H9 (cell line): Measurements from ENCODE around the gene POU6F2. TPM values are rescaled to one million over a fixed set of nuclear protein-coding genes. Genes with fewer than 3 reads are reported as not detected.

Experiments
- DNase-seq: peaks from one replicate; pipeline ENCODE4 v3.0.0-alpha.2; 2017
- H2AFZ ChIP-seq: one replicate; pipeline ENCODE4 v1.6.1; 2013; ENCODE audit warnings: mild to moderate bottlenecking, low read length, control low read depth, moderate library complexity
- H2AK5ac ChIP-seq: 2 replicates; pipeline ENCODE4 v1.6.1; 2013; ENCODE audit warnings: low read length, control low read depth, mixed read lengths; ENCODE audit not compliant: insufficient read length
- H2BK120ac ChIP-seq: one replicate; pipeline ENCODE4 v1.6.1; 2013; ENCODE audit warnings: low read depth, mild to moderate bottlenecking, low read length, control low read depth, inconsistent platforms; ENCODE audit not compliant: poor library complexity, severe bottlenecking
- H2BK12ac ChIP-seq: 2 replicates; pipeline ENCODE4 v1.6.1; 2013; ENCODE audit warnings: low read length, control low read depth, mixed read lengths, low read depth; ENCODE audit not compliant: insufficient read length
- H2BK15ac ChIP-seq: 2 replicates; pipeline ENCODE4 v1.6.1; 2013; ENCODE audit warnings: low read depth, low read length, control low read depth
- H2BK20ac ChIP-seq: one replicate; pipeline ENCODE4 v1.6.1; 2013; ENCODE audit warnings: low read depth, mild to moderate bottlenecking, low read length, control low read depth, inconsistent platforms; ENCODE audit not compliant: poor library complexity, severe bottlenecking
- H2BK5ac ChIP-seq: 2 replicates; pipeline ENCODE4 v1.6.1; 2013; ENCODE audit warnings: low read length, control low read depth, mixed read lengths; ENCODE audit not compliant: insufficient read length
- H3K14ac ChIP-seq: 2 replicates; pipeline ENCODE4 v1.6.1; 2013; ENCODE audit warnings: low read length, control low read depth; ENCODE audit not compliant: insufficient read depth
- H3K18ac ChIP-seq: 2 replicates; pipeline ENCODE4 v1.6.1; 2013; ENCODE audit warnings: low read depth, mild to moderate bottlenecking, mixed read lengths, low read length, control low read depth; ENCODE audit not compliant: insufficient read length
- H3K23ac ChIP-seq: 2 replicates; pipeline ENCODE4 v1.6.1; 2013; ENCODE audit warnings: low read length, control low read depth, mixed read lengths, low read depth; ENCODE audit not compliant: insufficient read length
- H3K23me2 ChIP-seq: 2 replicates; pipeline ENCODE4 v1.6.1; 2013; ENCODE audit warnings: low read depth, mild to moderate bottlenecking, mixed read lengths, low read length, control low read depth; ENCODE audit not compliant: insufficient read length, poor library complexity, severe bottlenecking
- H3K27ac ChIP-seq: 2 replicates; pipeline ENCODE4 v1.5.1; 2013; ENCODE audit warnings: low read length, control low read depth, mixed read lengths, low read depth; ENCODE audit not compliant: insufficient read length
- H3K27me3 ChIP-seq: 2 replicates; pipeline ENCODE4 v1.6.1; 2013; ENCODE audit warnings: low read length, control low read depth, inconsistent platforms; ENCODE audit not compliant: insufficient read depth
- H3K4ac ChIP-seq: 2 replicates; pipeline ENCODE4 v1.6.1; 2013; ENCODE audit warnings: low read depth, mild to moderate bottlenecking, control low read depth, inconsistent platforms, low read length, moderate library complexity
- H3K4me1 ChIP-seq: 2 replicates; pipeline ENCODE4 v1.6.1; 2013; ENCODE audit warnings: low read length, control low read depth, inconsistent platforms; ENCODE audit not compliant: insufficient read depth
- H3K4me2 ChIP-seq: 2 replicates; pipeline ENCODE4 v1.6.1; 2013; ENCODE audit warnings: low read length, control low read depth, mixed read lengths; ENCODE audit not compliant: insufficient read length, insufficient read depth
- H3K56ac ChIP-seq: 2 replicates; pipeline ENCODE4 v1.6.1; 2013; ENCODE audit warnings: low read depth, mild to moderate bottlenecking, mixed read lengths, low read length, control low read depth; ENCODE audit not compliant: insufficient read length
- H3K79me1 ChIP-seq: 2 replicates; pipeline ENCODE4 v1.6.1; 2013; ENCODE audit warnings: low read depth, mild to moderate bottlenecking, moderate library complexity, low read length, control low read depth, inconsistent platforms; ENCODE audit not compliant: insufficient read depth, poor library complexity, severe bottlenecking
- H3K79me2 ChIP-seq: 2 replicates; pipeline ENCODE4 v1.6.1; 2013; ENCODE audit warnings: low read length, control low read depth, inconsistent platforms; ENCODE audit not compliant: insufficient read depth
- H3K9ac ChIP-seq: 2 replicates; pipeline ENCODE4 v1.6.1; 2013; ENCODE audit warnings: low read length, control low read depth, mixed read lengths; ENCODE audit not compliant: insufficient read length; ENCODE audit errors: extremely low read depth
- H3K9me3 ChIP-seq: one replicate; pipeline ENCODE4 v1.6.1; 2013; ENCODE audit warnings: low read depth, low read length, inconsistent platforms; ENCODE audit not compliant: control insufficient read depth
- H3T11ph ChIP-seq: one replicate; pipeline ENCODE4 v1.6.1; 2013; ENCODE audit warnings: mild to moderate bottlenecking, low read length, control low read depth, inconsistent platforms
- H4K20me1 ChIP-seq: one replicate; pipeline ENCODE4 v1.6.1; 2013; ENCODE audit not compliant: control insufficient read depth, insufficient read length, insufficient read depth
- H4K5ac ChIP-seq: 2 replicates; pipeline ENCODE4 v1.6.1; 2013; ENCODE audit warnings: low read depth, mild to moderate bottlenecking, mixed read lengths, low read length, control low read depth; ENCODE audit not compliant: insufficient read length
- H4K8ac ChIP-seq: replicated peaks from 2 replicates; pipeline ENCODE4 v1.6.1; 2013; ENCODE audit warnings: low read length, control low read depth, mixed read lengths, low read depth; ENCODE audit not compliant: insufficient read length
- H4K91ac ChIP-seq: 2 replicates; pipeline ENCODE4 v1.6.1; 2013; ENCODE audit warnings: low read depth, mild to moderate bottlenecking, moderate library complexity, mixed read lengths, low read length, control low read depth; ENCODE audit not compliant: insufficient read length
- H3K27ac Mint-ChIP-seq, 3 experiments: 2 replicates in 2 of 3; 3 replicates in 1 of 3; pipeline ENCODE4 v1.8.0; 2020 to 2021; ENCODE audit warnings: mixed read lengths in 3 of 3, mild to moderate bottlenecking in 1 of 3, moderate library complexity in 1 of 3
- H3K27me3 Mint-ChIP-seq: 2 replicates; pipeline ENCODE4 v1.8.0; 2021; ENCODE audit warnings: low read depth, mild to moderate bottlenecking, moderate library complexity, mixed read lengths
- H3K36me3 Mint-ChIP-seq, 3 experiments: 2 replicates in 2 of 3; 3 replicates in 1 of 3; pipeline ENCODE4 v1.8.0; 2020 to 2021; ENCODE audit warnings: low read depth in 3 of 3, mixed read lengths in 3 of 3; ENCODE audit not compliant: insufficient read depth in 1 of 3
- H3K4me1 Mint-ChIP-seq, 2 experiments: 2 replicates each; pipeline ENCODE4 v1.8.0; 2020; ENCODE audit warnings: mixed read lengths in 2 of 2
- H3K4me3 Mint-ChIP-seq, 2 experiments: 2 replicates in 1 of 2; 3 replicates in 1 of 2; pipeline ENCODE4 v1.8.0; 2020 to 2021; ENCODE audit warnings: mild to moderate bottlenecking in 2 of 2, mixed read lengths in 2 of 2, moderate library complexity in 1 of 2
- H3K9me3 Mint-ChIP-seq, 2 experiments: 2 replicates in 1 of 2; 3 replicates in 1 of 2; pipeline ENCODE4 v1.8.0; 2020; ENCODE audit warnings: mild to moderate bottlenecking in 2 of 2, mixed read lengths in 2 of 2, moderate library complexity in 1 of 2
- CTCF ChIP-seq: fragments of 200-600 bp; sonication (generic); conservative IDR thresholded peaks from 3 replicates; pipeline ENCODE4 v1.8.0; 2021; ENCODE audit warnings: antibody characterized with exemption, mild to moderate bottlenecking
- WGBS: extraction: QIAGEN DNeasy Blood & Tissue Kit; methylation state at CpG from one replicate; pipeline ENCODE4 v1.1.7; 2013; ENCODE audit warnings: missing lambda C conversion rate, low lambda C conversion rate, mixed read lengths; ENCODE audit not compliant: insufficient read length; ENCODE audit errors: extremely low coverage; 5-methylcytosine and 5-hydroxymethylcytosine counted together
- total RNA-seq: library from RNA; stranded (reverse); gene quantifications from 2 replicates; pipeline ENCODE4 v1.2.1, GENCODE V29; 2021

POU6F2 gene
- total RNA-seq, 1 experiment from 2014 or later: 1.9 TPM

GRCh38 chr7:39430909-39431641 lies 453.4 kb downstream of the POU6F2 start:
- no peak overlapping the region for H3K9ac ChIP-seq
- H3K27ac Mint-ChIP-seq: no peak overlapping the region; a peak in 1 of 7 replicates
- no peaks in the 10 kb centered on the region for H3K23me2 ChIP-seq
- no peak overlapping the region for H3T11ph ChIP-seq
- H3K23ac ChIP-seq: no peak overlapping the region
- no peaks in the 10 kb centered on the region for H3K9me3 ChIP-seq
- no peak overlapping the region for H2BK15ac ChIP-seq
- H3K56ac ChIP-seq: no peak overlapping the region
- no peak overlapping the region for H3K27ac ChIP-seq
- H3K4me2 ChIP-seq: no peak overlapping the region
- no peak overlapping the region for H2BK5ac ChIP-seq
- no peaks in the 10 kb centered on the region; a peak in 2 of 5 replicates for H3K9me3 Mint-ChIP-seq
- peaks cover 11 to 24% of the 10 kb centered on the region in 2 experiments for H3K4me1 Mint-ChIP-seq
- H2AFZ ChIP-seq: no peak overlapping the region
- H2BK120ac ChIP-seq: no peak overlapping the region
- no peak overlapping the region for H2AK5ac ChIP-seq
- no peaks in the 10 kb centered on the region for H3K79me2 ChIP-seq
- TF ChIP-seq CTCF: no peak
- no peak overlapping the region for H2BK12ac ChIP-seq
- no peak overlapping the region for H3K4me3 Mint-ChIP-seq
- no peak overlapping the region for H2BK20ac ChIP-seq
- no peaks in the 10 kb centered on the region for H3K27me3 ChIP-seq
- WGBS: no CpG with 5 or more reads among the region's 8 CpGs
- H4K20me1 ChIP-seq: no peaks in the 10 kb centered on the region
- no peak overlapping the region for H3K14ac ChIP-seq
- no peak overlapping the region for H3K18ac ChIP-seq
- no peak overlapping the region for H4K91ac ChIP-seq
- H4K5ac ChIP-seq: no peak overlapping the region
- H3K36me3 Mint-ChIP-seq: peaks cover 0 to 3% (median 0%) of the 10 kb centered on the region in 3 experiments; a peak in 2 of 7 replicates
- no peak for DNase-seq
- H3K4me1 ChIP-seq: no peaks in the 10 kb centered on the region
- H4K8ac ChIP-seq: no peak overlapping the region
- H3K79me1 ChIP-seq: no peaks in the 10 kb centered on the region
- no peaks in the 10 kb centered on the region for H3K27me3 Mint-ChIP-seq
- H3K4ac ChIP-seq: no peak overlapping the region
